GM12878 (cell line): ENCODE measurements around the gene RAD51B. TPM values are rescaled to one million over a fixed set of nuclear protein-coding genes. Genes with fewer than 3 reads are reported as not detected.

Experiments
- ASH2L ChIP-seq: fragments of 300-600, 200-600 bp; sonication (generic); IDR thresholded peaks from 2 replicates; pipeline ENCODE4 v1.6.1; 2017; ENCODE audit warnings: low read depth, mild to moderate bottlenecking, borderline replicate concordance
- CUX1 ChIP-seq: IDR thresholded peaks from 2 replicates; pipeline ENCODE4 v1.6.1; 2012; ENCODE audit warnings: improper control_type of control experiment, low read depth, low read length; ENCODE audit not compliant: insufficient replicate concordance
- IKZF1 ChIP-seq: fragments of 450-650 bp; conservative IDR thresholded peaks from 2 replicates; pipeline ENCODE4 v1.6.1; 2017; ENCODE audit warnings: antibody characterized with exemption, mild to moderate bottlenecking
- IRF3 ChIP-seq: fragments of 450-650 bp; IDR thresholded peaks from 2 replicates; pipeline ENCODE4 v1.6.1; 2014; ENCODE audit warnings: mild to moderate bottlenecking
- IRF5 ChIP-seq: fragments of 450-650 bp; IDR thresholded peaks from 2 replicates; pipeline ENCODE4 v1.6.1; 2017; ENCODE audit warnings: borderline replicate concordance
- MYB ChIP-seq: fragments of 150-350 bp; IDR thresholded peaks from 2 replicates; pipeline ENCODE4 v1.6.1; 2014; ENCODE audit warnings: mild to moderate bottlenecking, low read depth, low read length, borderline replicate concordance
- NKRF ChIP-seq: fragments of 450-650 bp; conservative IDR thresholded peaks from 2 replicates; pipeline ENCODE4 v1.6.1; 2017; ENCODE audit warnings: mild to moderate bottlenecking, moderate library complexity
- PKNOX1 ChIP-seq: fragments of 450-650 bp; IDR thresholded peaks from 2 replicates; pipeline ENCODE4 v1.6.1; 2016; ENCODE audit warnings: mild to moderate bottlenecking
- SIX5 ChIP-seq: IDR thresholded peaks from 2 replicates; pipeline ENCODE4 v1.6.1; 2011; ENCODE audit warnings: mild to moderate bottlenecking, low read depth, low read length, moderate library complexity; ENCODE audit not compliant: severe bottlenecking
- SRF ChIP-seq, 2 experiments: IDR thresholded peaks; 2 replicates each; pipeline ENCODE4 v1.6.1; 2011; ENCODE audit warnings: low read depth in 2 of 2, low read length in 2 of 2, mild to moderate bottlenecking in 1 of 2, moderate library complexity in 1 of 2
- TARDBP ChIP-seq: IDR thresholded peaks from 2 replicates; pipeline ENCODE4 v1.6.1; 2016; ENCODE audit warnings: borderline replicate concordance
- ZNF274 ChIP-seq: IDR thresholded peaks from one replicate; pipeline ENCODE4 v1.8.0; 2011; ENCODE audit not compliant: insufficient read length, insufficient read depth
- polyA plus RNA-seq, 11 experiments: library from polyadenylated mRNA; depleted of rRNA in 4 of 11; unstranded in 6 of 11; stranded (reverse) in 5 of 11; fragments of >200 nt; fragmentation: Nextera tagmentation in 4 of 11; fragmentation: Illumina TruSeq in 1 of 11; extraction: Ambion mirVana in 4 of 11; extraction: Trizol in 1 of 11; gene quantifications; 1 replicate in 1 of 11; 2 replicates in 10 of 11; pipeline versions ENCODE4 v1.2.1 to v1.2.3, GENCODE V29; 2011 to 2016; ENCODE audit warnings: inconsistent platforms in 2 of 11, missing spikeins in 2 of 11, low read depth in 1 of 11
- total RNA-seq, 4 experiments: library from RNA; depleted of rRNA in 3 of 4; stranded (reverse); fragments of >200 nt in 3 of 4; fragmentation: Illumina TruSeq in 1 of 4; extraction: Trizol in 1 of 4; gene quantifications; 2 replicates each; pipeline versions ENCODE4 v1.2.1 to v1.2.3, GENCODE V29; 2013 to 2021

Gene RAD51B
- total and polyA plus RNA-seq, 10 of the 15 experiments (the other 5 are each of a cell fraction or from before 2014, with no cell fraction given), result 9.8 to 26.8 (median 21.3) TPM

GRCh38 chr14:68278576-68279436 is 459.2 kb downstream of the RAD51B start (continued):
- TF ChIP-seq CUX1, result no peak
- no peak for TF ChIP-seq IRF3
- no peak for TF ChIP-seq NKRF
- peak; percentile 28; the same call in 1 of the 2 replicates for TF ChIP-seq IKZF1
- no peak for TF ChIP-seq TARDBP
- TF ChIP-seq IRF5, result no peak
- TF ChIP-seq SRF (IDR thresholded peaks at IDR 0.05; ENCODE audit: low read depth in 2 of 2, low read length in 2 of 2), result no peak
- TF ChIP-seq ASH2L, result no peak
- TF ChIP-seq PKNOX1, result no peak
- no peak for TF ChIP-seq MYB
- no peak for TF ChIP-seq ZNF274
- TF ChIP-seq SIX5, result no peak
